ENCODE data around the gene QRICH2. TPM values are rescaled to one million over a fixed set of nuclear protein-coding genes. Genes with fewer than 3 reads are reported as not detected.
A peak's percentile ranks its signal among the peaks of the same experiment; 100 is the strongest.

QRICH2 gene
- total and polyA plus RNA-seq, 9 of the 15 experiments (the other 6 are each of a cell fraction or from before 2014, with no cell fraction given): 0.03 to 1.6 (median 0.81) TPM

DNA sequence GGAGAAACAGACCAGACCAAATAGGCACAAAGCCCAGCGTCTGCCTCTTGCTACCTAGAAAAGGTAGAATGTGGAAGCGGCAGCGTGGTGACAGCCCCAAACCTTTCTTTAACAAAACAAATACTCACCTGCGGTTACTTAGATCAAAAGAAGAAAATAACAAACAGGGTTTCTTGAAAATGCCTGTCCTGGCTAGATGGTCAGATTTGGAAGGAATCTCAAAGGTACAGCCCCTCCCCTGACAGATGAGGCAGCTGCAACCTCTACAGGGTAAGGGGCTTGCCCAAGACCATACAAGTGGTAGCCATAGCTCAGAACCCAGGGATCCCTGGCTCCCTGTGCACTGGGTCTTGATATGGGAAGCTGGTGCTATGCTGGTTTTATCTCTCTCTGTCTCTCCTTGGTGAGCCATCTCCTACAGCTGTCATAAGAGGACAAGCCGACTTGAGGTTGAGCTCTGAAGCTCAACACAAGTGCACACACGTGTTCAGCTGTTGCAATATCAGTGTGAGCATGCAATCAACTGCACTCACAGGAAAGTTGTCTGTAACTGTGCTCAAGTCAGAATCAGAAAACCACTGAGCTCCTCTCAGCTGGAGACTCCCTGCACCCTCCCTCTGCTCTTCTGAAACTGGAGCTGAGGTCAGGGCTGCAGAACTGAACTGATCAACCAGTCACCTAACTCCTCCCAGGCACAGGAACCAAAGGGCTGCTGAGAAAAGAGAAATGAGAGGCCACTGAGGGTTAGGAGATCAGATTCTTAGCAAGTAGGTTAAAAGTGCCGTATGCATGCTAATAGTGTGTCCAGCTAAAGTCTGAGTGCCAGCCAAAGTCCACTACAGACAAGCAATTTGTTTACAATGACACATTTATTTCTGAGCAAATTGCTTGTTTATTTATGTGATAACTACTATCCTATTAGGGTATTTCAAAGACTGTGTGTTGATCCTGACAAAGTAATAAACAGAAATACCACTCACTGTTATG lies 61.7 kb downstream of the QRICH2 start (continued):
- no peak for TF ChIP-seq KAT8 (IDR thresholded peaks at IDR 0.05; ENCODE audit: low read depth)
- TF ChIP-seq DACH1 (IDR thresholded peaks at IDR 0.05; ENCODE audit: partially characterized antibody): peak; percentile 43
- no peak for TF ChIP-seq NFXL1 (CRISPR knock-in tag; IDR thresholded peaks at IDR 0.05)
- TF ChIP-seq ATF7 (IDR thresholded peaks at IDR 0.05): peak; percentile 61; the same call in 1 of the 2 replicates
- no peak for TF ChIP-seq KHSRP (IDR thresholded peaks at IDR 0.05)
- no peak for TF ChIP-seq SREBF2 (CRISPR knock-in tag; IDR thresholded peaks at IDR 0.05)
- TF ChIP-seq ZBTB7A (IDR thresholded peaks at IDR 0.05; ENCODE audit: borderline replicate concordance, control insufficient read depth, low read depth, low read length): no peak
- TF ChIP-seq SRSF1 (IDR thresholded peaks at IDR 0.05; ENCODE audit: low read depth, low read length): no peak
- TF ChIP-seq NRF1 (conservative IDR thresholded peaks at IDR 0.05 in 1 of 2, IDR thresholded peaks at IDR 0.05 in 1 of 2): peak; percentile 48 to 59
- TF ChIP-seq ZNF431 (CRISPR knock-in tag; IDR thresholded peaks at IDR 0.05): no peak
- TF ChIP-seq ZNF134 (CRISPR knock-in tag; conservative IDR thresholded peaks at IDR 0.05): no peak
- no peak; the same call in 1 of the 2 replicates for TF ChIP-seq TOE1 (IDR thresholded peaks at IDR 0.05; ENCODE audit: borderline replicate concordance)
- TF ChIP-seq TOE1 (CRISPR knock-in tag; IDR thresholded peaks at IDR 0.05; ENCODE audit: borderline replicate concordance, low read depth): no peak
- TF ChIP-seq ZNF398 (CRISPR knock-in tag; IDR thresholded peaks at IDR 0.05): no peak
- TF ChIP-seq ZNF561 (CRISPR knock-in tag; conservative IDR thresholded peaks at IDR 0.05): no peak
- no peak for TF ChIP-seq ZFX (CRISPR knock-in tag; IDR thresholded peaks at IDR 0.05)
- TF ChIP-seq NFRKB (IDR thresholded peaks at IDR 0.05; ENCODE audit: low read depth): 0 out of 2 replicates have a peak, but pooled peaks have one; percentile 19
- TF ChIP-seq NR2F6 (CRISPR knock-in tag; IDR thresholded peaks at IDR 0.05): no peak
- TF ChIP-seq, protein P1, sequence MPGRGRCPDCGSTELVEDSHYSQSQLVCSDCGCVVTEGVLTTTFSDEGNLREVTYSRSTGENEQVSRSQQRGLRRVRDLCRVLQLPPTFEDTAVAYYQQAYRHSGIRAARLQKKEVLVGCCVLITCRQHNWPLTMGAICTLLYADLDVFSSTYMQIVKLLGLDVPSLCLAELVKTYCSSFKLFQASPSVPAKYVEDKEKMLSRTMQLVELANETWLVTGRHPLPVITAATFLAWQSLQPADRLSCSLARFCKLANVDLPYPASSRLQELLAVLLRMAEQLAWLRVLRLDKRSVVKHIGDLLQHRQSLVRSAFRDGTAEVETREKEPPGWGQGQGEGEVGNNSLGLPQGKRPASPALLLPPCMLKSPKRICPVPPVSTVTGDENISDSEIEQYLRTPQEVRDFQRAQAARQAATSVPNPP (IDR thresholded peaks at IDR 0.05; ENCODE audit: borderline replicate concordance, insufficient read depth, insufficient read length): no peak
- TF ChIP-seq IFI16 (CRISPR knock-in tag; IDR thresholded peaks at IDR 0.05): no peak
- no peak for TF ChIP-seq NCOR1 (IDR thresholded peaks at IDR 0.05)
- no peak for TF ChIP-seq TEAD1 (CRISPR knock-in tag; IDR thresholded peaks at IDR 0.05)
- TF ChIP-seq PHTF2 (CRISPR knock-in tag; IDR thresholded peaks at IDR 0.05): no peak
- TF ChIP-seq SRSF7 (optimal IDR thresholded peaks at IDR 0.05; ENCODE audit: low read depth, low read length): no peak
- no peak for TF ChIP-seq ZNF124 (CRISPR knock-in tag; IDR thresholded peaks at IDR 0.05)
- TF ChIP-seq FUS (optimal IDR thresholded peaks at IDR 0.05; ENCODE audit: low read depth, low read length): no peak
- peak; percentile 76; the same call in 1 of the 2 replicates for TF ChIP-seq ZNF175 (CRISPR knock-in tag; IDR thresholded peaks at IDR 0.05; ENCODE audit: low read depth)

Measured in K562 (cell line).